Occipital lobe (tissue), 2 donors: Measurements from ENCODE around the gene ASXL3. TPM values are rescaled to one million over a fixed set of nuclear protein-coding genes. Genes with fewer than 3 reads are reported as not detected.

Experiments
- DNase-seq: peaks from one replicate; lab custom pipeline; 2025; lab: John Stamatoyannopoulos, UW
- total RNA-seq: library from RNA; depleted of rRNA; stranded (reverse); fragments of >200 nt; gene quantifications from one replicate; pipeline ENCODE4 v1.2.3, GENCODE V29; 2014

ASXL3 gene
- total RNA-seq, 1 donor from 2014 or later: 94.5 TPM

DNA sequence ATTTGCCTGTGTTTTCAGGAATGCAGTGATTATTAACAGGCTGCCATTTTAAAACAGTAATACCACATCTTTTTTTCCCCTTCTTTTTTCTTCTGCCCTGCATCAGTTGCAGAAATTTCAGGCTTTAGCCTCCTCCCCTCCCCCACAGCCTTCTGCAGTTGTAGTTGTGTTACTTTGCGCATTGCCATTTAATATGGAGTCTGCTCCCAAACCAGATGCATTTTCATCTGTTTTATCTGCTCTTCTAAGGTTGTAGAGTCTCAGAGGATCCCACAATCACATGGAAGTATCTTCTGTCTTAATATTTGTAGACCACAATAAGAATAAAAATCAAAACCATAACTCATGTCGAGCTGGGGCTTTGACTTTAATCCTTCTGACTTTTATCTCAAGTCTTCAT is 3.8 kb downstream of the ASXL3 start:
- DNase-seq: no peak

DNA sequence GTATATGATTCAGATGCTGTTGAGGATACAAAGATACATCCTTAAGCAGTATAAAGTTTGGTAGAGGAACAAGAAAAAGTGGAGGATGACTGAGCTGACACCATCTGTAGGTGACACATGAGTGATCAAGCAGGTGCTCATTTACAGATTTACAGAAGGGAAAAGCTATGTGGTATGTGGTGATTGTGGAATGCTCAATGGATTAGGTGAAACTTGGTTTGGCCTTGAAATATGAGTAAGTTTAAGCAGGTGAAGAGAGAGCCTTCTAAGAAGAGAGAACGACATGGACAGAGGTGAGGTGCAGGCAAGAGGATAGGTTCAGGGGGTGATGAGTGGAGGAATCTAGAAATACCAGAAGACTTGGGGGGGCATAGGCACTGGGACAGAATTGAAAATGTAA is 5.9 kb downstream of the ASXL3 start:
- DNase-seq: no peak

DNA sequence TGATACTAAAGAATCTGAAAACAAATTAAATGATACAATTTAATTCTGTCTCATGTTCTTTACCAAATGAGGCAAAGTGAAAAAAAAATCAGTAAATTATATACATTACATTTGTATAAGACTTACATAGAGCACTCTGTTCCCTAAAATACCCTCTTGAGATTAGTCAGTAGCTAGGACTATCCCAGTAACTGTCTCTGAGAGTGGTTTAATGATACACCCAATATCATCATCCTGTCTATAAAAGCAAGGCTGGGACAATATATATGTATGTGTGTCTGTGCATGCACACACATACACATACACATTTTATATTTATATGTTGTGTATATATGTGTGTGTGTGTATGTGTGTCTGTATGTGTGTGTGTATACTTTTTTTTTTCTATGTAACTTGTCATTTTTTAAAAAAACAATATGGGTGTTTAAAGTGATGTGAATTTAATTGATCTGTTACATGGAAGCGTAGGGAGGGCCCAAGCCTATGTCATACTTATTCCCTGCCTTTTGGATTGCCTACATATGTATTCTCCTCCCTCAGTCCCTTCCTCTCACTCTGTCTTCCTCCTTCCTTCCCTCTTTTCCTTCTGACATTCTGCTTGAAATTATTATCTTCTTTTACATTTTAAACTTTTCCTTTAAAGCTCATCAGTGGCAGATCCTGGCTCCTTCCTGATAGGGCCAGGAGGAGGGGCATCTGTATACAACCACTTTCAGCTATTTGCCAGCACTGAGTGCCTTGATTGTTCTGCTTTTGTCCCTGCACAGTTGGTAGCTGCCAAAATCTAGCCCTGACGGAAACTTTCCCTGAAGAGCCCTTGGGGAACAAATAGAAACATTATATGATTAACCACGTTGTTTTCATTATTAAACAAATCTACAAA is 6.8 kb downstream of the ASXL3 start:
- DNase-seq: peak; percentile 13

- DNase-seq: no peak
Measured at GRCh38 chr18:33585431-33585775, 7.4 kb downstream of the ASXL3 start.

GRCh38 chr18:33588361-33588760 is 10.3 kb downstream of the ASXL3 start:
- DNase-seq: no peak

DNA sequence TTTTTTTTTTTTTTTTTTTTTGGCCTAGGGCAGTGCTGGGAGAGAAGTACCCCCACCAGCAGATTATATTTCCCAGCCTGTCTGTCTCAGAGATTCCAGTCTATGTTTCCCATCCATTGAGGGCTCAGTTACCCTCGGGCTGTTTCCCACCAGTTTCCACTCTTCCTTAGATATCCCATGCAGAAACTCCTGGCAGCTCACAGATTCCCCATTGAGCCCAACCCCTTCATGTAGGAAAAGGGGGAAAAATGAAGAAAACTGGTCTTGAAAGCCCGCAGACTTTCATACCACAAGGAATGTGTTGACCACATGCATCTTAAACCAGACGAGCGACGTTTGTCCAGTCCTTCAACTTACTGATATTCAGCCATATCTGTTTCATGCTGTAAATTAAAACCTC is 15.2 kb downstream of the ASXL3 start:
- no peak for DNase-seq

- no peak for DNase-seq
Measured at GRCh38 chr18:33594799-33595198, 16.8 kb downstream of the ASXL3 start.

DNA sequence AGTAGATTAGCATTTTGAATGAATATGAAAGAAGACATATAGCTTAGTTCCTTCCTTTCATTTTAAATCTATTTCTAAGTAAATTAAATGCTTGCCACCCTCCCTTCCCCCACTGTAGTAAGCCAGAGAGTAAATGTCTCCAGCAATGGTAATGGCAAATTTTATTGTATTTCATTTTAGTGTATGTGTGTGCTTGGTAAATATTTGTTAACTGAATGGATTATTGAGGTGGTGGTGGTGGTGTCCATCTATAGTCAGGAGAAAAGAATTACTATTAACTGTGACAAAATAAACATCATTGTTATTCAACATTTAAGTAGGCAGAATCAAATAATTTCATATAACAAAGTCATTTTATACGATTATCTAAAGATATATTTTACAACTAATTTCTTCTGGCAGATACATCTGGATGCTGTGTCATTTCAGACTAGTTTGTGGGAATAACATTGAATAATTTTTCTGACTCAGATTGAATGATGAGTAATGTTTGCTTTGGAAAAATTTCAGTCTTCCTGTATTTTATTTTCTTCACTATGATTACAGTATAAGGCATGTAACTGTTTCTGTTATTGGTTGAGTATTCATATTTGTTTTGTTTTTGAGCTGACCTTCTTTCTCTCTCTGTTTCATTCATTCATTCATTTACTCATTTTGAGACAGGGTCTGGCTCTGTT is 18.3 kb downstream of the ASXL3 start:
- no peak for DNase-seq

- DNase-seq: no peak
Measured at GRCh38 chr18:33600846-33601245, 22.8 kb downstream of the ASXL3 start.

- no peak for DNase-seq
Measured at GRCh38 chr18:33603454-33603853, 25.4 kb downstream of the ASXL3 start.

DNA sequence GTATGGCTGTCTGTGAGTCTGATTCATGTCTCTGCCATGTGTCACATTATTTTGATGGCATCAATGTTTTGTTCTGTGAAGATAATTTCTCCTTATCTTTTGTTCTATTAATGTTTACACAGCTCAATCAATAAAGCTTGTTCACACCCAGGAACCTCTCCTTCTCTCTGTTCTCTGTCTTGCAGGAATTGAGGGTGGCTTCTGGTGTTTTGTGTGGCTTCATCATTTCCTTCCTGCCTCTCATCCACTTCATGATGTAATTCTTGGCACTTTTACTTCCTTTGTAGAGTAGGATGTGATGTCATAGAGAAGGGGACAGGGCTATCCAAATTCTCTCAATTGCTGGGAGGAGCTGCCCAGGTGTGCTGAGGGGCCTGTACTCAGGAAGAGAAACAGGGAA is 27.2 kb downstream of the ASXL3 start:
- no peak for DNase-seq

DNA sequence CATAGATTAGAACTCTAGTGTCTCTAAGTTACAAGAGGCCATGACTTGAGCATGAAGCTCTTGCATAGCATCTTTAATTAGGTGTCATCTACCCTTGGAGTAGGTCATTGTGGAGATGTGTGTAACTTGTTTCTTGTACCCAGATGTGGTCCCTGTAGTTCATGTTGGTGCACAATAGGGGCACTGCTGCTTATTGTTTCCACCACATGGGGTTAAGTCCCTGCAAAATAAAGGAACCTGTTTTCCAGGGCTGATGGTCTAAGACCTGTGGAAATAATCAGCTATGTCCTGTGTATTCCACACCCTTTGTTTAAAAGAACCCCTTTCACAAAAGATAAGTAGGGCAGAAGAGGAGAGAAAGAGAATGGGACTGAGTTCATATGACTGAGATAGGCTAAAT is 28.6 kb downstream of the ASXL3 start:
- no peak for DNase-seq

DNA sequence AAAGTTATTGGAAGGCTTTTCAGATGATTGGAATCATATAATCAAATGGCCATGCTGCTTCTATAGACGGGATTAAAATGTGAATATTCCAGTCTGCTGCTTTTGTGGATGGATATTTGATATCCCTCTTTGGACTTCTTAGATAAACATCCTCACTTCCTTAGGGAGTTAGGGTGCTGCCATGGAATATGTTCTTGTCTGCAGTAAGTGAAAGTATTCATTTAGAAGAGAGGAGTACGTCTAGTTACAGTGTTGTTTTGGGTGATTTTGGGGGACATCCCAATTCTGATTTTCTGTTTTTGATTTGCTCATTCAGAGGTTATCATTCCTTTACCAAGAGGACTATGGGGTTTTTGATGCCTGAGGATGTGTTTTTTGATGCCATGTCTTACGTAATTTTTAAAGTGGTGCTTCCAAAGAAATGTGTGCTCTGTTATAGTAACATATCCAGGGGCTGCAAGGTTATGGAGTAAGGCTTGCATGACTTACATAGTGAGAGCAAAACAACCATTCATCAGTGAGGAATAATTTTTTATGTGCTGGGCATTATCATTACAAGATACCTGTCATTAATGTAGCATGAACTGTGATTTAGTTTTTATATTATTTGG is 33.6 kb downstream of the ASXL3 start:
- DNase-seq: no peak

DNA sequence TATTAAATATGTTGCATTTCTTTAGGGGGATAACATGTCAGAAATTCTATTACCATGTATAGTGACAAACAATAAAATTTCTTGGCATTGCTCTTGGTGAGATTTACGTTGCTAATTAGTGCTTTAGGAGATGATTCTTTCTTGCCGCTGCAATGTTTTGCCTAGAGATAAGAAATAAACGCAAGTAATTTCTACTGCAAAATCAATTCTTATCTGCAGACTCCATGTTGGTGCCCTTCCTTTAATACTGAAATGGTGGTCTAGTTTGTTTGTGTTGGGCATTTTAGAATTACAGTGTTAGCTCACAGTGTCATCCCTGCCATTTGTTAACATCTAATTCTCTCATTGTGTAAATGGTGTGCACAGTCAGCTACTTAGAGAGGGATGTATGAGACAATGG is 34.6 kb downstream of the ASXL3 start:
- DNase-seq: no peak

DNA sequence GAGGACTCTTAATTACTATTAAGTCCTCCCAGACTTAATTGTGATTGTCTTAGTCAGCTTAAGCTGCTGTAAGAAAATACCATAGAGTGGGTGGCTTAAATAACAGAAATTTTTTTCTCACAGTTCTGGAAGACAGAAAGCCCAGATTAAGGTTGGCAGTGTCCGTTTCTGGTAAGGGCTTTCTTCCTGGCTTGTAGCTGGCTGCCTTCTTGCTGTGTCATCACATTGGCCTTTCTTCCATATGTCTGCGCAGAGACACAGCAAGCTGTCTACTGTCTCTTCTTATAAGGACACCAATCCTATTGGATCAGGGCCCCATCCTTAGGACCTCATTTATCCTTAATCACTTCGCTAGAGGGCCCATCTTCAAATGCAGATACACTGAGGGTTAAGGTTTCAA is 38.5 kb downstream of the ASXL3 start:
- no peak for DNase-seq

DNA sequence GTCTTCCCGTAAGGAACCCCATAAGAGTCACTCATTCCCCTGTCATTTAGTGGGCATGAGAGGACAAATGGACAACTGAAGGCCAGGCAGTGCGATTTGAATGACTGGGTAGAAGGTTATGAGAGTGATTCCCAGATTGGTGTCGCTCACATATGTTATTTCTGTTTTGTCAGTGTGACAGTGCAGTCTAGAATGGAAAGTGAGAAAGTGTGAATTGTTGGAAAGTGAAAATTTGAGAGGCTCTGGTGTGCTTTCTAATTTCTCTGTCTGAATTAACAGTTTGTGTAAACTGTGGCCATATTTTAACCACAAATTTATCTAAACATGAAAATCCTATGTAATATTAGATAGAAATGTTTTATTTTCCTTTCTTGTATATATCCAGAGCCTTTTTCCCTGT is 49.1 kb downstream of the ASXL3 start:
- DNase-seq: no peak

GRCh38 chr18:33630476-33630875 is 52.5 kb downstream of the ASXL3 start:
- DNase-seq: no peak

DNA sequence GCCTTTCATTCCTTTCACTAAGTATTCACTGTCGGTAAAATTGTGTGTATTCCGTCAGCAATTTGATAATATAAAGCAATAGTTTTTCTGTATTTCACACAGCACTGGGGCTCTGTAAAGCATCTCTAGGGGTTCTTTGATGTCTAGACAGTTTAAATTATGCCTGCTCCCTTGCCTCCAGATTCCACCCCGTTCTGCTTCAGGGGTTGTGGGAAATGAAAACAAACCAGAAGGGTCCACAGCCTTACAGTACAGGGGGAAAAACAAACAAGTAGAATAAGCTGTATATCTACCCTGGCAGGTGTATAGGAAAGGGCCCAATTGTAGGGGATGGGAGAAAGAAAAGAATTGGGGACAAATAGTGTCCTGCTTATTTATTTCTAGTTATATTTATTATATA is 63.1 kb downstream of the ASXL3 start:
- no peak for DNase-seq

DNA sequence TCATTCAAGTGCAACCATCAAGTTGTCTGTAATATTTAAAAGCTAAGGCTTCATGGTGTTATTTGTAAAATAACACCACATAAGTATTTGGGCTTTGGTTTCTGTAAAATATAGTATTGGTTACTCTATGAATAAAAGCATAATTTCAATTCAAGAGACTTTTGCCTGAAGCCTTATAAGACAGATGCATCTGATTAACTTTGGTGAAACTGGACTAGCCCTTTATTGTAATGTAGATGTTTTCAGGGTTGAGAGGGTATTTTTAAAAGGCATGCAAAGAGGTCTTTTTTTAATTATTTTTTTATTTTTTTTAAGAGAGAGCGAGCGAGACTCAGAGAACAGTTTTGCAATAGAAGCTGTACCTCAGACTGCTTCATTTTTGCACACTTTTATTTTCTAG is 66.5 kb downstream of the ASXL3 start:
- no peak for DNase-seq

DNA sequence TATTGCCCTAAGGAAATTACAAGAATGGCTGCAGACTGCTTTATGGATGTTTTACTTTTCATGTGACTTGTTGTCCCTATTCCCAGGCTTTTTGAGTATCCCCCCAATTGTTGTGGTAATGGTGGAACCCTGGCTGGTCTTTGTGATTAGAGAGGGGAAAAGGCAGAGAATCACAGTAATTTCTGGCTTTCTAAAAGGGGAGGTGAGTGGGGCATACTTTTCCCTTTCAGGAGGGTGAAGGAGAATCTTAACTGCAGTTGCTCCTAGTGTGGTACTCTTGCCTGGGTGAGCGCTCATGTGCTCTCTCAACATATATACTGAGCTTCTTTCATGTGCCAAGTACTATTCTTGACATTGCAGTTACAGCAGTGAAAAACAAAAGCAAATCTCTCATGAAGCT is 69.3 kb downstream of the ASXL3 start:
- DNase-seq: no peak

GRCh38 chr18:33652635-33653034 is 74.6 kb downstream of the ASXL3 start:
- no peak for DNase-seq

DNA sequence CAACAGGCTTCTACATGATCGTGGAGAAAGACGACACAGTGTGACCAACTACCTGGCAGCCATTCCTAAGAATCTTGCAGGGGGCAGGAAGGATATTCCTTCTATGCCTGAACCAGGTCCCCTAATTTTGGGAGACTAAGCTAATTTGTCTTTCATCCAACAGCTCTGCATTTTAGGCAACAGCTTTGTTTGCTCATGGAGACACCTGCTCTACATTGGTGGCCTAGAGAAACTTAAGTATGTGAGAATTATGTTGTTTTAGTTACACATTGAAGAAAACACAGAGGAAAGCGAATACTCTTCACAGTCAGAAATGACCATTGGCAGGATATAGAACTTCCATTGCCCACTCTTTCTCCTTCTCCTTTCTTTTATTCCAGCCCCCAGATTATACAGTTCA is 75.2 kb downstream of the ASXL3 start:
- DNase-seq: no peak
